AG04450 (cell line): ENCODE measurements around the gene GABRD. TPM values are rescaled to one million over a fixed set of nuclear protein-coding genes. Genes with fewer than 3 reads are reported as not detected.

ENCODE experiments used
- CTCF ChIA-PET: fragments of 300-600, 350-600 bp; formaldehyde crosslinking; extraction: SDS; loops from one replicate; lab custom pipeline; 2022; ENCODE audit warnings: antibody characterized with exemption, inconsistent platforms; lab: Charles Lee
- POLR2A ChIA-PET: fragments of 350-600 bp; formaldehyde crosslinking; extraction: SDS; loops from one replicate; lab custom pipeline; 2021; ENCODE audit warnings: antibody characterized with exemption, inconsistent platforms; lab: Yijun Ruan, JAX
- DNase-seq: peaks from one replicate; pipeline ENCODE4 v3.0.0-alpha.2; 2011; ENCODE audit warnings: low read depth, low spot score
- H3K27ac ChIP-seq: one replicate; pipeline ENCODE4 v1.5.1; 2012; ENCODE audit warnings: low read depth, low read length, control low read depth
- H3K27me3 ChIP-seq: one replicate; pipeline ENCODE4 v1.6.0; 2012; ENCODE audit warnings: low read length; ENCODE audit not compliant: control insufficient read depth, insufficient read depth
- H3K4me3 ChIP-seq: 2 replicates; pipeline ENCODE4 v1.5.1; 2011; ENCODE audit warnings: mild to moderate bottlenecking, low read depth, low read length, control low read depth
- H3K9me3 ChIP-seq: 2 replicates; pipeline ENCODE4 v1.5.1; 2012; ENCODE audit warnings: low read length; ENCODE audit not compliant: control insufficient read depth, insufficient read depth
- CTCF ChIP-seq: IDR thresholded peaks from 2 replicates; pipeline ENCODE4 v1.5.1; 2011; ENCODE audit warnings: low read depth, low read length, control low read depth, inconsistent platforms
- polyA plus RNA-seq: library from polyadenylated mRNA; depleted of rRNA; stranded (reverse); fragments of >200 nt; gene quantifications from 2 replicates; pipeline ENCODE4 v1.2.3, GENCODE V29; 2011

GABRD gene
- polyA plus RNA-seq, 1 experiment = not detected

GRCh38 chr1:2000432-2000831 lies 18.7 kb upstream of the GABRD start:
- ChIA-PET POLR2A (no interaction called here), CTCF (interaction anchor here (0.9 kb wide), 1 partner anchor 44 kb away, joined by 5 read pairs; no protein-coding TSS in a partner anchor)
- no peak overlapping the region for H3K27ac ChIP-seq
- H3K4me3 ChIP-seq = no peak overlapping the region
- peaks cover 22% of the 10 kb centered on the region for H3K27me3 ChIP-seq
- no peaks in the 10 kb centered on the region for H3K9me3 ChIP-seq
- DNase-seq = no peak
- TF ChIP-seq CTCF = no peak

GRCh38 chr1:2000850-2001249 lies 18.3 kb upstream of the GABRD start:
- DNase-seq = no peak
- CTCF ChIA-PET = interaction anchor here (0.9 kb wide), 1 partner anchor 44 kb away, joined by 5 read pairs; no protein-coding TSS in a partner anchor
- Histone ChIP-seq H3K4me3 (no peak overlapping the region), H3K27ac (no peak overlapping the region), H3K9me3 (no peaks in the 10 kb centered on the region), H3K27me3 (peaks cover 25% of the 10 kb centered on the region)
- TF ChIP-seq CTCF = no peak
- POLR2A ChIA-PET = interaction anchor here (0.6 kb wide), 1 partner anchor 73 kb away, joined by 3 read pairs; no protein-coding TSS in a partner anchor

- Histone ChIP-seq H3K27ac (no peak overlapping the region), H3K4me3 (no peak overlapping the region), H3K9me3 (no peaks in the 10 kb centered on the region), H3K27me3 (peaks cover 25% of the 10 kb centered on the region)
- ChIA-PET POLR2A (no interaction called here), CTCF (no interaction called here)
- DNase-seq = no peak
- TF ChIP-seq CTCF = no peak
These were observed 17.3 kb upstream of the GABRD start for GRCh38 chr1:2001773-2002411.

- H3K4me3 ChIP-seq = 0 out of 2 replicates have a peak within 1 kb of the TSS, but pooled peaks have one; percentile 22
- ChIA-PET POLR2A (no interaction called here), CTCF (interaction anchor here (1.6 kb wide), 1 partner anchor 41 kb away, joined by 6 read pairs; no protein-coding TSS in a partner anchor)
- no peak for DNase-seq
- H3K27ac ChIP-seq = no peak within 1 kb of the TSS
- TF ChIP-seq CTCF = no peak
- no peaks in the 10 kb centered on the region for H3K9me3 ChIP-seq
- peaks cover 23% of the 10 kb centered on the region for H3K27me3 ChIP-seq
These were observed 15.5 kb upstream of the GABRD start, which contains the start of gene CFAP74 for GRCh38 chr1:2003541-2004131. Gene CFAP74, minus strand, starts transcription at chr1:2003786. Its CDS starts 12,830 bp downstream, at chr1:1990956.

GRCh38 chr1:2004856-2005255 lies 14.3 kb upstream of the GABRD start:
- CTCF ChIA-PET = interaction anchor here (1.6 kb wide), 1 partner anchor 39 kb away, joined by 6 read pairs; no protein-coding TSS in a partner anchor
- no peak for TF ChIP-seq CTCF
- Histone ChIP-seq H3K27me3 (peaks cover 23% of the 10 kb centered on the region), H3K27ac (no peak overlapping the region), H3K4me3 (no peak overlapping the region), H3K9me3 (no peaks in the 10 kb centered on the region)
- DNase-seq = no peak
- POLR2A ChIA-PET = no interaction called here
